ENCODE results near the gene RETSAT.

Gene RETSAT

DNA sequence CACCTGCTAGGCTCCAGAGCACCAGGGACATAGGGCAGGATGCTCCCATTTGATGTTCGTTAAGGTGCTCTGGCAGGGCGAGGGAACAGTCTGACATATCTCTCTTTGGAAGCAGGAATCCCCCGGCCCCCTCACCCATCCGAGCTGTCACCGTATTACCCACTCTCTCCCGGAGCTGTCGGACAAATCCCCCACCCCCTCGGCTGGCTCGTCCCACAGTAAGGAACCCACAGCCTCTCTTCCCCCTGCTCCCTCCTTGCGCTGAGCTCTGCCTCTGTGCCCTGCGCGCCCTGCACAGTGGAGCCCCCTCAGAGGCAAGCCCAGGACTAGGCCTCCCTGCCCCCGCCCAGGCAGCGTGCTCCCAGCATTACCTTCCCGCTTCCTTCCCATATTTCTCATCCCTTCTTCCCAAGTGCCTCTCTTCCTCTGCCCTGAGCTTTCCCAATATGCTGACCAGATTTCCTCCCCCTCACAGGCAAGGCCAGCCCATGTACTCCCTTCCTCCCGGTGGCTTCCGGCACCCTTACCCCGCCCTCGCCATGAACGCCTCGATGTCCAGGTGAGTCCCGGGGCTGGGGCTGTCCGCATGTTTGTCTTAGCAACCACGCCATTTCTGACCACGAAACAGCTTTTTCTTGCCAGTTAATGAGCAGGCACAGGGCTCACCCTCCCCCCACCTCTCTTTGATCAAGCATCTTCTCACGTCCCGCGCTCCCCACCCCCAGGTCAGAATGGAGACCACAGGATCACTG is 50.4 kb downstream of the RETSAT start:
- DNase-seq: no peak

DNA sequence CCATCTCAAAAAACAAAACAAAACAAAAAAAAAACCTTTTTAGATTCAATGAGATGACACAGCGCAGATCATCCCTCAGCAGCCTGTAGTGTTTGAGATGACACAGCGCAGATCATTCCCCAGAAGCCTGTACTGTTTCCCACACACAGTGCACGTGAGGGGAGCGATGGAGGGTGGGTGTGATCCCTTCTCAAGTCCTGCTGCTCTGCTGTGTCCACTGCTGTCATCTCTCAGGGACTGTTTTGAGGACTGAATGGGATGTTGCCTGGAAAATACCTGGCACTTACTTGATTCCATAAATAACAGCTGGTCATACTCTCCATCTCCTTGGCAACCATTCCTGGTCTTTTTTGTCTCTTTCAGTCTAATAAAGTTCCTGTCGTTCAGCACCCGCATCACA is 52.2 kb downstream of the RETSAT start:
- DNase-seq: no peak
